Kidney epithelial cell (primary cell): ENCODE measurements around the gene ZBTB48. TPM values are rescaled to one million over a fixed set of nuclear protein-coding genes. Genes with fewer than 3 reads are reported as not detected.

Source experiments
- DNase-seq: peaks from one replicate; pipeline ENCODE4 v3.0.0-alpha.2; 2010; ENCODE audit warnings: low read depth
- H3K27me3 ChIP-seq: 2 replicates; pipeline ENCODE4 v1.6.0; 2011; ENCODE audit warnings: low read length; ENCODE audit not compliant: control insufficient read depth, insufficient read depth
- H3K36me3 ChIP-seq: 2 replicates; pipeline ENCODE4 v1.5.1; 2011; ENCODE audit warnings: low read length; ENCODE audit not compliant: control insufficient read depth, insufficient read depth
- H3K4me3 ChIP-seq: 2 replicates; pipeline ENCODE4 v1.5.1; 2011; ENCODE audit warnings: low read depth, mild to moderate bottlenecking, control low read depth, low read length
- CTCF ChIP-seq: IDR thresholded peaks from 2 replicates; pipeline ENCODE4 v1.5.1; 2011; ENCODE audit warnings: mild to moderate bottlenecking, moderate library complexity, low read length, control low read depth, inconsistent platforms; ENCODE audit not compliant: insufficient read depth, poor library complexity, severe bottlenecking
- total RNA-seq: library from RNA; depleted of rRNA; stranded (reverse); fragments of >200 nt; gene quantifications from 2 replicates; pipeline ENCODE4 v1.2.3, GENCODE V29; 2015

Gene ZBTB48
- total RNA-seq, 1 donor from 2014 or later, result 14.2 TPM

- no peak for DNase-seq
- no peaks in the 10 kb centered on the region for H3K27me3 ChIP-seq
- TF ChIP-seq CTCF, result no peak
- no peaks in the 10 kb centered on the region for H3K36me3 ChIP-seq
- H3K4me3 ChIP-seq, result no peak overlapping the region
Observed at GRCh38 chr1:6627031-6627430, 47.2 kb downstream of the ZBTB48 start.

- DNase-seq, result no peak
- TF ChIP-seq CTCF, result no peak
- Histone ChIP-seq H3K4me3 (no peak overlapping the region), H3K36me3 (no peaks in the 10 kb centered on the region), H3K27me3 (no peaks in the 10 kb centered on the region)
Observed at GRCh38 chr1:6627841-6628545, 48.2 kb downstream of the ZBTB48 start.

DNA sequence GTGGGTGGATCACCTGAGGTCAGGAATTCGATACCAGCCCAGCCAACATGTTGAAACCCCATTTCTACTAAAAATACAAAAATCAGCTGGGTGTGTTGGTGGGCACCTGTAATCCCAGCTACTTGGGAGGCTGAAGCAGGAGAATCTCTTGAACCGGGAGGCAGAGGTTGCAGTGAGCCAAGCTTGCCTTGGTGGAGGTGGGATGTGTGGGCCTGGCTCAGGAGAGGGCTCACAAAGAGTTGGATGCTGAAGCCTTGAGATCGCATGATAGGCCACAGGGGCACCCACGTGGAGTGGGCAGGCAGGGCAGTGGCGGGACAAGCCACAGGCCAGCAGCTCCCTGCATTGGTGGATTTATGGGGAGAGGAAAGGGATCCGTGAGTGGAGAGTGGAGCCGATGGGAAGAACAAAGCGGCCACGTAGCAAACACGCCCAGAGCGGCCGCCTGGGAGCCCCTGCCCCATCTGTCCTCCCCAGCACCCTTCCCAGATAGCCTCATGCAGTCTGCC lies 49.2 kb downstream of the ZBTB48 start:
- TF ChIP-seq CTCF, result no peak
- Histone ChIP-seq H3K4me3 (no peak overlapping the region), H3K36me3 (no peaks in the 10 kb centered on the region), H3K27me3 (no peaks in the 10 kb centered on the region)
- no peak for DNase-seq

GRCh38 chr1:6630027-6630426 lies 50.2 kb downstream of the ZBTB48 start:
- Histone ChIP-seq H3K36me3 (no peaks in the 10 kb centered on the region), H3K27me3 (no peaks in the 10 kb centered on the region), H3K4me3 (no peak overlapping the region)
- no peak for DNase-seq
- TF ChIP-seq CTCF, result no peak

GRCh38 chr1:6631058-6631457 lies 51.3 kb downstream of the ZBTB48 start:
- no peak for DNase-seq
- no peak for TF ChIP-seq CTCF

More at GRCh38 chr1:6631058-6631457, 51.3 kb downstream of the ZBTB48 start:
- Histone ChIP-seq H3K36me3 (no peaks in the 10 kb centered on the region), H3K27me3 (no peaks in the 10 kb centered on the region), H3K4me3 (no peak overlapping the region)
